ENCODE measurements around the gene TBX18.

TBX18 gene

GRCh38 chr6:84743616-84744015 is 20.8 kb downstream of the TBX18 start:
- no peak overlapping the region for H3K4me3 Mint-ChIP-seq
- no peaks in the 10 kb centered on the region for H3K9me3 Mint-ChIP-seq
- H3K27me3 Mint-ChIP-seq (ENCODE audit: low read depth), result no peaks in the 10 kb centered on the region
- H3K4me1 Mint-ChIP-seq (ENCODE audit: low read depth), result no peaks in the 10 kb centered on the region
- H3K36me3 Mint-ChIP-seq (ENCODE audit: low read depth), result no peaks in the 10 kb centered on the region
- no peak overlapping the region for H3K27ac Mint-ChIP-seq

GRCh38 chr6:84740385-84740784 is 24.0 kb downstream of the TBX18 start:
- H3K4me3 Mint-ChIP-seq, result no peak overlapping the region
- H3K36me3 Mint-ChIP-seq (ENCODE audit: low read depth), result no peaks in the 10 kb centered on the region
- H3K4me1 Mint-ChIP-seq (ENCODE audit: low read depth), result no peaks in the 10 kb centered on the region
- H3K27me3 Mint-ChIP-seq (ENCODE audit: low read depth), result no peaks in the 10 kb centered on the region
- no peaks in the 10 kb centered on the region for H3K9me3 Mint-ChIP-seq
- H3K27ac Mint-ChIP-seq, result no peak overlapping the region

- no peaks in the 10 kb centered on the region for H3K4me1 Mint-ChIP-seq (ENCODE audit: low read depth)
Observed at GRCh38 chr6:84739866-84740208, 24.6 kb downstream of the TBX18 start.

GRCh38 chr6:84738996-84739865 is 25.2 kb downstream of the TBX18 start:
- Mint-ChIP-seq H3K27me3 (ENCODE audit: low read depth) (no peaks in the 10 kb centered on the region), H3K4me1 (ENCODE audit: low read depth) (no peaks in the 10 kb centered on the region), H3K4me3 (no peak overlapping the region), H3K9me3 (no peaks in the 10 kb centered on the region), H3K36me3 (ENCODE audit: low read depth) (no peaks in the 10 kb centered on the region), H3K27ac (no peak overlapping the region)

More at GRCh38 chr6:84739866-84740208, 24.6 kb downstream of the TBX18 start:
- Mint-ChIP-seq H3K27ac (no peak overlapping the region), H3K27me3 (ENCODE audit: low read depth) (no peaks in the 10 kb centered on the region), H3K9me3 (no peaks in the 10 kb centered on the region), H3K4me3 (no peak overlapping the region), H3K36me3 (ENCODE audit: low read depth) (no peaks in the 10 kb centered on the region)

- Mint-ChIP-seq H3K4me1 (ENCODE audit: low read depth) (no peaks in the 10 kb centered on the region), H3K36me3 (ENCODE audit: low read depth) (no peaks in the 10 kb centered on the region), H3K27ac (no peak overlapping the region), H3K27me3 (ENCODE audit: low read depth) (no peaks in the 10 kb centered on the region), H3K9me3 (no peaks in the 10 kb centered on the region), H3K4me3 (no peak overlapping the region)
Observed at GRCh38 chr6:84733889-84734288, 30.5 kb downstream of the TBX18 start.

- H3K27ac Mint-ChIP-seq, result no peak overlapping the region
- H3K36me3 Mint-ChIP-seq (ENCODE audit: low read depth), result no peaks in the 10 kb centered on the region
- no peaks in the 10 kb centered on the region for H3K27me3 Mint-ChIP-seq (ENCODE audit: low read depth)
- H3K4me1 Mint-ChIP-seq (ENCODE audit: low read depth), result no peaks in the 10 kb centered on the region
- H3K4me3 Mint-ChIP-seq, result no peak overlapping the region
- H3K9me3 Mint-ChIP-seq, result no peaks in the 10 kb centered on the region
Observed at GRCh38 chr6:84731901-84732300, 32.5 kb downstream of the TBX18 start.

- no peak overlapping the region for H3K4me3 Mint-ChIP-seq
- H3K36me3 Mint-ChIP-seq (ENCODE audit: low read depth), result no peaks in the 10 kb centered on the region
- no peaks in the 10 kb centered on the region for H3K9me3 Mint-ChIP-seq
- H3K4me1 Mint-ChIP-seq (ENCODE audit: low read depth), result no peaks in the 10 kb centered on the region
- no peaks in the 10 kb centered on the region for H3K27me3 Mint-ChIP-seq (ENCODE audit: low read depth)
- no peak overlapping the region for H3K27ac Mint-ChIP-seq
Observed at GRCh38 chr6:84731401-84731800, 33.0 kb downstream of the TBX18 start.

- Mint-ChIP-seq H3K36me3 (ENCODE audit: low read depth) (no peaks in the 10 kb centered on the region), H3K4me1 (ENCODE audit: low read depth) (no peaks in the 10 kb centered on the region), H3K27me3 (ENCODE audit: low read depth) (no peaks in the 10 kb centered on the region), H3K27ac (no peak overlapping the region), H3K4me3 (no peak overlapping the region), H3K9me3 (no peaks in the 10 kb centered on the region)
Observed at GRCh38 chr6:84728602-84729001, 35.8 kb downstream of the TBX18 start.

- Mint-ChIP-seq H3K27ac (no peak overlapping the region), H3K9me3 (no peaks in the 10 kb centered on the region), H3K36me3 (ENCODE audit: low read depth) (no peaks in the 10 kb centered on the region), H3K27me3 (ENCODE audit: low read depth) (no peaks in the 10 kb centered on the region), H3K4me3 (no peak overlapping the region), H3K4me1 (ENCODE audit: low read depth) (no peaks in the 10 kb centered on the region)
Observed at GRCh38 chr6:84719152-84719551, 45.2 kb downstream of the TBX18 start.

- Mint-ChIP-seq H3K9me3 (no peaks in the 10 kb centered on the region), H3K4me1 (ENCODE audit: low read depth) (no peaks in the 10 kb centered on the region), H3K4me3 (no peak overlapping the region), H3K27ac (no peak overlapping the region), H3K36me3 (ENCODE audit: low read depth) (no peaks in the 10 kb centered on the region), H3K27me3 (ENCODE audit: low read depth) (no peaks in the 10 kb centered on the region)
Observed at GRCh38 chr6:84718038-84718955, 46.1 kb downstream of the TBX18 start.

- no peaks in the 10 kb centered on the region for H3K27me3 Mint-ChIP-seq (ENCODE audit: low read depth)
- no peak overlapping the region for H3K27ac Mint-ChIP-seq
- no peaks in the 10 kb centered on the region for H3K4me1 Mint-ChIP-seq (ENCODE audit: low read depth)
- no peak overlapping the region for H3K4me3 Mint-ChIP-seq
- H3K36me3 Mint-ChIP-seq (ENCODE audit: low read depth), result no peaks in the 10 kb centered on the region
- H3K9me3 Mint-ChIP-seq, result no peaks in the 10 kb centered on the region
Observed at GRCh38 chr6:84709121-84709520, 55.3 kb downstream of the TBX18 start.

- Mint-ChIP-seq H3K36me3 (ENCODE audit: low read depth) (no peaks in the 10 kb centered on the region), H3K4me1 (ENCODE audit: low read depth) (no peaks in the 10 kb centered on the region), H3K4me3 (no peak overlapping the region), H3K9me3 (no peaks in the 10 kb centered on the region), H3K27ac (no peak overlapping the region), H3K27me3 (ENCODE audit: low read depth) (no peaks in the 10 kb centered on the region)
Observed at GRCh38 chr6:84707171-84707570, 57.2 kb downstream of the TBX18 start.

GRCh38 chr6:84696166-84696565 is 68.2 kb downstream of the TBX18 start:
- Mint-ChIP-seq H3K27ac (no peak overlapping the region), H3K27me3 (ENCODE audit: low read depth) (no peaks in the 10 kb centered on the region), H3K9me3 (no peaks in the 10 kb centered on the region)

GRCh38 chr6:84691978-84692623 is 72.3 kb downstream of the TBX18 start:
- no peak overlapping the region for H3K27ac Mint-ChIP-seq
- no peaks in the 10 kb centered on the region for H3K27me3 Mint-ChIP-seq (ENCODE audit: low read depth)
- H3K9me3 Mint-ChIP-seq, result no peaks in the 10 kb centered on the region
- no peak overlapping the region for H3K4me3 Mint-ChIP-seq
- H3K4me1 Mint-ChIP-seq (ENCODE audit: low read depth), result no peaks in the 10 kb centered on the region
- no peaks in the 10 kb centered on the region for H3K36me3 Mint-ChIP-seq (ENCODE audit: low read depth)

More at GRCh38 chr6:84696166-84696565, 68.2 kb downstream of the TBX18 start:
- H3K4me1 Mint-ChIP-seq (ENCODE audit: low read depth), result no peaks in the 10 kb centered on the region
- no peaks in the 10 kb centered on the region for H3K36me3 Mint-ChIP-seq (ENCODE audit: low read depth)
- no peak overlapping the region for H3K4me3 Mint-ChIP-seq
